RPMI8226 (cell line): Measurements from ENCODE around the gene PSAP.
"Not testable (repeated sequence)": the region's sequence is repeated elsewhere in the genome, so short reads cannot be mapped to it uniquely, and the experiment has no call there.

Experiments
- DNase-seq: peaks from one replicate; pipeline ENCODE4 v3.0.0-alpha.2; 2015

PSAP gene

DNA sequence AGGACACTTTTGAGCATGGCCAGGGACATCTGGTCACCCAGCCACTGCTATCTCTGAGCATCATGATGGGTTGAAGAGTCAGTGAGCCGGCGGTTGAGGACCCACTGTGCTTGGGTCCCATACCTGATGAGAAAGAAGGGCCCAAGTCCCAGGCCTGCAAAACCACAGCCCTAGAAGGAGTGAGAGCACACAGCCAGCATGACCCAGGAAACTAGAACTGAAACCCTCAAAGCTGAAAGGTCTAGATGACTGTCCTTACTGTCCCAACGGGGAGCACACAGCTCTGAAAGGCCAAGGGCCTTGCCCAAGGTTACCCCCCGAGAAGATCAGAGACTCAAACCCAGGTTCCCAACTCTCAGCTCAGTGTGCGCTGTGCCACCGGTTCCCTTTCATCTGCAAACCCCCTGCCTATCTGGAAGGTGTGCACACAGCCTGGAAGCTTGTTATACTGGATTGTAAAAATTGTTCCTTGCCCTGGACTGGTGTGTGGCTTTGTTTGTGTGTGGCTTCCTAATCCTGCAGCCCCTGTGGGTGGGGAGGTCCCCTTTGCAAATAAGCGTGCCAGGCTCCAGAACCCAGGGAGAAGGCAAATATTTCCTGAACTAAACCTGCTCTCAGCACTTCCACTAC, 22.6 kb upstream of the PSAP start:
- peak; percentile 71 for DNase-seq

DNA sequence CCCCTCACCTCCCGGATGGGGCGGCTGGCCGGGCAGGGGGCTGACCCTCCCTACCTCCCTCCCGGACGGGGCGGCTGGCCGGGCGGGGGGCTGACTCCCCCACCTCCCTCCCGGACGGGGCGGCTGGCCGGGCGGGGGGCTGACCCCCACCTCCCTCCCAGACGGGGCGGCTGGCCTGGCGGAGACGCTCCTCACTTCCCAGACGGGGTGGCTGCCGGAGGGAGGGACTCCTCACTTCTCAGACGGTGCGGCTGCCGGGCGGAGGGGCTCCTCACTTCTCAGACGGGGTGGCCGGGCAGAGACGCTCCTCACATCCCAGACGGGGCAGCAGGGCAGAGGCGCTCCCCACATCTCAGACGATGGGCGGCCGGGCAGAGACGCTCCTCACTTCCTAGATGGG, 18.6 kb upstream of the PSAP start:
- DNase-seq, result not testable (repeated sequence)

DNA sequence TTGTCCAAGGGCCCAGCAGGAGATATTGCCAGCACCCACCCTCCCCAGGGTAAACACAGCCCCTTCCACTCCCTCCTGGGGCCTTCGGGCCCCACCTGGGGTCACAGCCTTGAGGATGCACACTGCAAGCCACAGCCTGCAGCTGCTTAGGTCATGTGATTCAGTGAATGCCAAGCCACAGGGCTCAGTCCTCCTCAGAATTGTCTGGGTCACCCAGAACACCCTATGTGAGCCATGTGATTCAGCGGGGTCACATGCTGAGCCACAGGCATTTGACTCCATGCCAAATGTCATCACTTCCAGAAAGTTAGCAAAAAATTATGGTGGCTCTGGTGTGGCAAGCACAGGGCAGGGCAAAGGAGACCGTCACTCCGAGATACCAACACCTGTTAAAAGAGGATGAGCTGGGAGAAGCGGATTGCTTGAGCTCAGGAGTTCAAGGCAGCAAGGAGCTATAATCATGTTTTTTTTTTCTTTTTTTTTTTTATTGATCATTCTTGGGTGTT, 17.2 kb upstream of the PSAP start:
- peak; percentile 95 for DNase-seq

DNA sequence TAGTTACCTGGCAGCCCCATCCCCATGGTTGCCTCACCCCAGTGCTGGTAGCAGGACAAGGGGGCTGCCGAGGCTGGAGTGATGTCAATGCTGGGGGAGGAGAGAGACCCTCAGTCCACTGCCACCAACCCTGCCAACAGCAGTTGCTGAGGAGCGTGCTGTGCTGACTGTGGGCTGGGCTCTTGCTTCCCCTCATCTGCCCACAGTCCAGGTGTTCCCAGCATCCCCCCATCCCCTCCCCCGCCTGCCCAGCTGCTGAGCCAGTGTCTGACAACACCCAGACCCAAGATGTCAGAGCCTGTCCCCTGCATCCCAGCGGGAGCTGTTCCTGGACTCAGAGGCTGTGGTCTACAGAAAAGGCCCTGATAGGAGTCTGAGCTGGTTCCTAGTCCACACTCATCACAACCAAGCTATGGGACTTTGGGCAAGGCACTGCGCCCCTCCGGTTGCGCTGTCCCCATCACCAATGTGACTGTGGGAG, 14.6 kb upstream of the PSAP start:
- DNase-seq, result peak; percentile 78

DNA sequence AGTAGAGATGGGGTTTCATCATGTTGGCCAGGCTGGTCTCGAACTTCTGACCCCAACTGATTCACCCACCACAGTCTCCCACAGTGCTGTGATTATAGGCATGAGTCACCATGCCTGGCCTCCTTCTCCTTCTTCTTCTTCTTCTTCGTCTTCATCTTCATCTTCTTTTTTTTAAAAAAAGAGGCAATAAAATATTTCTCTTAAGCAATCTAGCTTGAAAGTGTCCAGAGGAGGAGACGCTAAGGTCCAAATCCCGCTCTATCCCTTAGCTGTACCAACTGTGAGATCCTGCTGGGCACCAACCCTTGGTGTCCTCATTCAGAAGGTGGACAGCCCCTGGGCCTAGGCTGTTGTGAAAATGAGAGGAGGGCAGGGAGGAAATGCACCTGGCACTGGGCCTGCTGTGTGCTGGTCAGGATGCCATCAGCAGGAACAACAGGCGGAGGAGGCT, 13.9 kb upstream of the PSAP start:
- DNase-seq, result peak; percentile 75

DNA sequence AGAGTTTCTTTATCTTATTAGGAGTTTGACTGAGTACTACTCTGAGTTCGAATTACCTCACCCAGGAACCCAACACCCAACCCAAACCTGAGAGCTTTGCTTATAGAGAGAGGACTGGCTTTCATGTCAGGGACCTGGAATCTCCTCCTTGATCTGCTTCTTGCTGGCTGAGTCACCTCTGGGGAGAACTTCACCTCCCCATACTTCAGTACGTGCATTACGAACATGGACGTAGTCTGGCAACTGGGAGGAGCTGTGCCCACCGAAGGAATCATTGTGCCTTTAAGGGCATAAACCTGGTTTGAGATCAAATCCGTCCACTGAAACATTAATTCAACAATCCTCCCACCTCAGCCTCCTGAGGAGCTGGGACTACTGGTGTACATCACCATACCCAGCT, 12.2 kb upstream of the PSAP start:
- DNase-seq, result no peak

DNA sequence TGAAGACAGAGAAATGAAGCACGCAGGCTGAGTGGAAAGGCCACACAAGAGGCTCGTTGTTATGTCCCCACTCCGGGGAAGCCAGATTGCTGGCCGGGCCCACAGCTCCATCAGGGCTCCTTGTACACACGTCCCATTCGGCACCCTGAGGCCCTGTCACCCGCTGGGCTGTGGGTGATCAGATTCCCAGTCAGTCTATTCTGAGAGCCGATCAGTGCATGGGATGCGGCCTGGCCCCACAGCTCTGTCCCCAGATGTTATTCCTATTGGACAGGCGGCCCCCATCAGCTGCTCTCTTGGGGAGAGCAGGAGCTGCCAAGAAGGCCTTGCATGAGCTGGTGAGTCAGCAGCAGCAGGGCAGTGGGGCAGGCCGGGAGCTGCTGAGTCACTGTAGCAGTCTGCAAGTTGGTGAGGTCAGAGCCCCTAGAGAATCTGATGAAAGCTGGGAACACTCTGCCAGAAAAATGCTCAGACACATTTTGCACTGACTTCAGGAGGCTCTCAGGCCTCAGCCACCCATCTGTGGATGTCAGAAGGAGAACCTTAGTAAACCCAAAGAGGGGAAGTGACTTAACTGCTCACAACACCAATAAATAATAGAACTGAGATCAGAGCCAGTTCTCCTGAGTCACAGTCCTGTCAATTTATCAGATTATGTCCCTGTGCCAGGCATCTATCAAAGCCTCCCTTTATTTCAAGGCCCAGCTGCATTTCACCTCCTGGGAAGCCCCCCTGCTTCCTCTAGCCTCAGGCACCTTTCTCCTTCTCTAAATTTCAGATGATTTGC, 9.4 kb upstream of the PSAP start:
- peak; percentile 86 for DNase-seq

DNA sequence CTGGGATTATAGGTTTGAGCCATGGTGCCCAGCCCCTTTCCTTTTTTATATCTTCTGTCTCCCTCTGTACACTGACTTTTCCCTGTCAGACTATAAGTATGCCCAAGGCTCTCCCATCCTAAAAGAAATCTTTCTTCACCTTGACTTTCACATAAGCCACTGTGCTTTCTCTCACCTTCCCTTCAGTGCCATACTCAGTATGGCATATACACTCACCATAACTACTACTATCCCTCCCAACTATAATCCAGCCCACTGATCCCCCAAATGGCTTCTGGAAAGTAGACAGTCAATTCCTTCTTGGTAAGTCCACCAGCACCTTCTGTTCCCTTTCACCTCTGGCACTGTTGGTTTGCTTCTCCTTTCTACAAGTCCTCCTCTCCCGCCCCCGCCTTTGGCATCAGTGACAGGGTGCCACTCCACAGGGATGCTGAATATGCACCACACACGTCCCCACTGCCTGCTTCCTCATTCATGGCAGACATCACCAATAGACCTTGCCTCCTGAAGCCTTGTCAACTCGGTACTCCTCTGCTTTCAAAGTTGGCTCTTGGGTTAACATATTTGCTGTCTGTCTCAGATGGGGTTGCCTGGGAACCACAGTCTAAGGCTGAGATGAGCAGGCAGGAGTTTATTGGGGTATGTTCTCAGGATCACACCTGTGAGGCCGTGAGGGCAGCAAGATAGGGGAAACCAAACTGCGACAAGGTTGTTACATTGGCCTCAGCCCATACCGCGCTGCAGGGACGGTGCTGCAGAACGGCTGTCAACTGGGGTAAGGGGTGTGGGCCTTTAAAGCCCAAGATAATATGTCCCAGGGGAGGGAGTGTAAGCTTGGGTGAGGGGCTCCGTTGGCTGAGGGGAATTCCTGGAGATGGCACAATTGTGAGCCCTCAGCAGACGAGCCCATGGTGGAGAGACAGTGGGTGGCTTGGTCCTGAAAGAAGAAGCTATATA, 7.2 kb upstream of the PSAP start:
- no peak for DNase-seq

DNA sequence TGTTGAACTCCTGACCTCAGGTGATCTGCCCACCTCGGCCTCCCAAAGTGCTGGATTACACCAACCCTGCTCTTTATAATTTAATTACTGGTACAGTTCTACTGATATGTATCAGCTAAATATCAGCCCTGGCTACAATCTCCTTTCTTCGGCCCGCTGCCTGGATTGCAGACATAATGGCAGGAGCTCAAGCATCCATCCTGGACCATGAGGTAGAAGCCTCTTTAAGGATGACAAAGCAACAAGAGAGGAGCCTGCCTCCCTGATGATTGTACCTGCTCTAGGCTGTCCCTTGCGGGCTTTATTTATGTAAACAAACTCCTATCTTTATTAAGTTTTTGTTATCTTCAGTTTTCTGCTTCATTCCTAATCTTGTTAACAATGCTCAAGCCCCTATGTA, 5.6 kb upstream of the PSAP start:
- DNase-seq, result no peak

DNA sequence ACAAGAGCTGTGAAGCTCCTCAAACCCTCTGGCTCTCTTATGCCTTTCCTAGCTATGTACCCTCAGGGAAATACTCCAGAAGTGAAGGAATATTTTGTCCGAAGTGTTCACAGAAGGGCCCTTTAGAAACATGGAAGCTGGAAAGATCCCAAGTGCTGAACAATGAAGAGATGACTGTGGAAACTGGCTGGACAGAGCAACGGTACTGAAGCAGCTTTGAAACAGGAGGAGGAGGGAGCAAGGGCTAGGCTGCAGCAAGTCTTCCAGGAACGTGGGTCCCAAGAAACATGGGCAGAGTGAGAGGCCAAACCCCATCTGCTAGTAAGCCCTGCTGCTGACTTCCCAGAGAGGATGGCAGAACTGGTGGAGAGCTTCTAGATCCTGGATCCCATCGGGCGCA, 3.0 kb upstream of the PSAP start:
- no peak for DNase-seq

DNA sequence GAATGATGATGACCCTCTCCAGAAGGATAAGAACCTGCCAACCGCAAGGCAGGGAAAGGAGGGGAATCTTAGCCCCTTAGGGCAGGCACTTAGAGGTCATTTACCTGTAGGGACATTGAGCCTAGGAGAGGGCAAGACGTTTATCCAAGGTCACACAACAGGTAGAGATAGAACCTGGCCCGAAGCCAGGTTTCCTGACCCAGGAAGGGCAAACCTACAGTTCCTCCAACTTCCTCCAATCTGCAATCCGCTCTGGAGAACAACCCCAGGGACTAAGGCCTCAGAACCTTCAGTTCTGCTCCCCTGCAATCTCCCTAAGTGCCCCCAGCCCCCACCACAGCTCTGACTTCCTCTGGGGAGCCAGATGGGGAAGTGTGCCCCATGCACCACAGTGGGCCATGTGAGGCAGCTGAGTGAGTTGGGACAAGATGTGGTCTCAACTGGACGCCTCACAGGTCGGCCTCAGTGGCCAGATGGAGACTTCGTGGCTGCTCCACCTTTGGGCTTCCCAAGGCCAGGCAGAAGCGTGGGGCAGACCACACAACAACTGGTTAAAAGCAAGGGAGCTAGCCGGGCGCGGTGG, 1.4 kb upstream of the PSAP start:
- DNase-seq, result no peak

DNA sequence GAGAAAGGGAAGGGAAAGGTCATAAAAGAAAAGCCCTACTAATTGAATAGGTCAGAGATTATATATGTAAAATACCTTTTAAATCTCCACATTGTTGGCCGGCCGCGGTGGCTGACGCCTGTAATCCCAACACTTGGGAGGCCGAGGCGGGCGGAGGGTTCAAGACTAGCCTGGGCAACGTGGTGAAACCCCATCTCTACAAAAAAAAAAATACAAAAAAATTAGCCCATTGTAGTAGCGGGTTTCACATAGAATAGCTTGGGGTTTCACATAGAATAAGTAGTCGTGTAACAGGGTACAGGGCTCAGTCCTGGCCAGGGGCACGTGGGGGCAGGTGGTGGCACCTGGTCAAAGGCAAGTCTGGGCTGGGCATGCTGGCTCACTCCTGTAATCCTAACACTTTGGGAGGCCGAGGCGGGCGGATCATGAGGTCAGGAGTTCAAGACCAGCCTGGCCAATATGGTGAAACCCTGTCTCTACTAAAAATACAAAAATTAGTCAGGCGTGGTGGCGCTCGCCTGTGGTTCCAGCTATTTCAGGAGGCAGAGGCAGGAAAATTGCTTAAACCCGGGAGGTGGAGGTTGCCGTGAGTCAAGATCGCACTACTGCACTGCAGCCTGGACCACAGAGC, 529 bp upstream of the PSAP start:
- DNase-seq, result not testable (repeated sequence)

DNA sequence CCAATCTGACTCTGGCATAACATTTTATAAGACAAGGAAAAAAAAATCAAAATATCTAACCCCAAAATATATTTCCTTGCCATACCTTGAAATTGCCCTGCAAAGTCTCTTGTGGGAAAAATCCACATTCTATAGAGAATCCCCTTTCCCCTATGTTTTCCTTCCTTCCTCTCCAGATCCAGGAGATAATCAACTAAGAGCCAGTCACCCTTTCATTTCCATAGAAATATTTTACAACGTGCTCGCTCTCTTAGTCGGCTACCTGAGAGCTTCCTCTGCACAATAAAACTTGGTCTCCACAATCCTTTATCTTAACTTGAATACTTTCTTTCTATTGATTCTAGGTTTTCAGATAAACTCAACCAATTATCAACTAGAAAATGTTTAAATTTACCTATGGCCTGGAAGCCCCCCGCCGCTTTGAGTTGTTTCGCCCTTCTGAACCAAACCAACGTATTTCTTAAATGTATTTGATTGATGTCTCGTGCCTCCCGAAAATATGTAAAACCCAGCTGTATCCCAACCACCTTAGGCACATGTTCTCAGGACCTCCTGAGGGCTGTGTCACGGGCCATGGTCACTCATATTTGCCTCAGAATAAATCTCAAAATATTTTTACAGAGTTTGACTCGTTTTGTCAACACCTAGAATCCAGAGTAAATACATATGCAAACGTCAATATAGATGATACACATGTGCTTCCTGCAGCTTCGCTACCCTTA, 869 bp downstream of the PSAP start:
- no peak for DNase-seq

DNA sequence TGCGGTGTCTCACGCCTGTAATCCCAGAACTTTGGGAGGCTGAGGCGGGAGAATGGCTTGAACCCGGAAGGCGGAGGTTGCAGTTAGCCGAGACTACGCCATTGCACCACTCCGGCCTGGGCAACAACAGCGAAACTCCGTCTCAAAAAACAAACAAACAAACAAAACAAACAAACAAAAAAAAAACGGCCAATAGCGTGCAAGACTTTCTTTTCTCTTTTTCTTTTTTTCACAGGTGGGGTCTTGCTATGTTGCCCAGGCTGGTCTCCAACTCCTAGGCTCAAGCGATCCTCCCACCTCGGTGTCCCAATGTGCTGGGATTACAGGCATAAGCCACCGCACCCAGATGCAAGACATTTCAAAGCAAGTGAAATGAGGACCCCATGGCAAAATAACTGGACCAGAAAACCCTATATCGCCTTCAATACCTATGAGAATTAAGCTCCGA, 1.6 kb downstream of the PSAP start:
- no peak for DNase-seq

DNA sequence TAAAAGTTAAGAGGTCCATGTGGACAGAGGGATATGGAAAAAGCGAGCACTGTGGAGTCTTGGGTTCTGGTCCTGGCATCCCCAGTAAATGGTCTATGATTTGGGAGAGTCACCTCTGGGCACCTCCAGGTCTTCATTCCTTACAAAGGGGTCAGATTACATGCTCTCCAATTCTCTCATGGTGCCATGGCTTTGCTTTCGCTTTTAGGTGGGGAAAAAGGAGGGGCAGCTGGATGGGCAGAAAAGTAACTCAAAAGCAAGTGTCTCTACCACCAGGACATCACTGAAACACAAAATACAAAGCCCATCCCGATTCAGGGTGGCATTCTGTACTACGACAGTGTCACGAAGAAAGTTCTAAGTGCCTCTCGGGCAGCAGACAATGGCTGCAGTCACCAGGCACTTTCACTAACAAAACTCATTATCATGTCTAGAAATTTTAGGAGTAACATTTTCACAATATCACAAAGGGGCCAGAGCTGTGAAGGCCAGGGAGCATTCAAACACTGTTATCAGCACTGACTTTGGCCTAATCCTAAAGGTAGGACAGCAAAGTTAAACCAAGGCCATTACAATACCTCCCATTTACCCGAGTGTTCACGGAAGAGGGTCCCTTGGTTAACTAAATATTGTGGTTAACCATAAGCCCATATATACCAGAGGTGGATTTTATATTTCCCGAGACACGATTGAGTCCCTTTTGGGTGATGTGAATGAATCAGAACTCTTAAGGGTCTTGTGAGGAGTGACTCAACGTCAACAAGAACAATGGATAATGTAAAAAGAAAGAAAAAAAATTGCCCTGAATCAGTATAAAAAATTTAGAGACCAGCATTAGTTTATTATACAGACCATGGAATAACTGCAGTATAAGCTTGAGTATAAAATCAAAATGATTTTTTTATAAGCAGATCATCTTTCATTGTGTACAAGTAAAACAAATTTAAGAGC, 2.5 kb downstream of the PSAP start:
- DNase-seq, result no peak

DNA sequence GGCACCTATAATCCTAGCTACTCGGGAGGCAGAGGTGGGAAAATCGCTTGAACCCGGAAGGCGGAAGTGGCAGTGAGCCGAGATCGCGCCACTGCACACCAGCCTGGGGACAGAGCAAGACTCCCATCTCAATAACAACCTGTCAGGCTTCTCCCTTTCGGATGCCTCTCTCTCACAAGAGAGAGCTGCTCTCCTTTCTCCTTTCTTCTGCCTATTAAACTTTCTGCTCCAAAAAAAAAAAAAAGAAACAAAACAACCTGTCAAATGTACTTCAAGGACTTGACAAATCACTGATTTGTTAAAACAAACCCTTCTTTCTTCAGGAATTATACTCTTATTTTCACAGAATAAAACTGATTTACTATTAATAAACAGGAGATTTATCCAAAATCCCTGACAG, 3.6 kb downstream of the PSAP start:
- no peak for DNase-seq

DNA sequence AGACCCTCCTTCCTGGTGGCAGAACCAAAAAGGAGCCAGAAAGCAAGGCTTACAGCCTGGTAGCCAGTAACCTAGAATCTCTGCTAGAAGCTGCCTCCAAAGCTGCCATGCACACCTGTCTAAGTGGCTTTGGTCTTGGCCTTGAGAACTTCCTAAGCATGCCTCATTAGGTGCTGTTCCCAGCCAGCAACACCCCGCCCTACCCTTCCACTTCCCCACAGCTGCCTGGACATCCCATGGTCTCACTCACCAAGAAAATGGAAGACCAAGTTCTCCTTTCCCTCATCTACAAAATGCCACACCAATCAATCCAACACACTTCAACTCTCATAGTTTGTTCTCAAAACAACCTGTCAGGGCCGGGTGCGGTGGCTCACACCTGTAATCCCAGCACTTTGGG, 4.2 kb downstream of the PSAP start:
- DNase-seq, result no peak

DNA sequence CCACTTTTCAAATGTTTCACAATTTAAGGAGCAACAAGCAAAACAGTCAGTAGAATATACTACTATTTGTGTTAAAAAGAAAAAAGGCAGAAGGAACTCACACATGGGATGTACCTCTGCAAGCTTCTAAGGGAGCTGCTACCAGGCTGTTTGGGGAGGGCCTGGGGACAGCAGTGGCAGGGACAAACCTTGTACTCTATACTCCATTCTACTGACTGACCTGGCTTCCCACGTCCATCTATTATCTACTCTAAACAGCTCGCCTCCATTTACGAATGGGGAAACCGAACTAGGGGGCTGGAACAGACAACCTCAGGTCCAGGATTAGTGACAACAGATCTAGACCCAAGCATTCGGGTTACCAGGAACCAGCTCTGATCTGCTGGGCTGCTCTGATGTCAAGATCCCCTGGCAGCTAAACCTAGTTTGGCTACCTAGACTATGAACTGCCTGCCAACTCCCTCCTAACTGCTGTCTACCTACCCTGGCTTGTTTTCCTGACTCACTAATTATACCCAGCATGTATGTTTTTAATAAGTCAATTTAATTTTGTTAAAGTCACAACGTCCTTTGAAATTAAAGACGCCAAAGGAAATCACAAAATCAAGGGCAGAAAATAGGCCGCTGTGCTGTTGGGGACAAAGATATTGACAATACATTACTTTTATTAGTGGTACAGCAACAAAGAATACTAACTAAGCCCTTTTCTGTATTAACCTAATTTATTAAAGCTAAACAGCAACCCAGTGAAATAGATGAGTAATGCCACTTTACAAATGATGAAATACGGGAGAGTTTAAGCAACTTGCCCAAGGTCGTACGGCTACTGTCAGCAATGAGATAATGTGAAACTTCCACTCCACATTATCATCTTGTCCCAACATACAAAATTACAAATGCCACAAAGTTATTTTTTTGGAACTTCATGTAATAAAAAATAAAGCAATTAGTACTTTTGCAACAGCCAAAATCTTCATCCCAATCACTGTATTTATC, 5.3 kb downstream of the PSAP start:
- DNase-seq, result no peak

DNA sequence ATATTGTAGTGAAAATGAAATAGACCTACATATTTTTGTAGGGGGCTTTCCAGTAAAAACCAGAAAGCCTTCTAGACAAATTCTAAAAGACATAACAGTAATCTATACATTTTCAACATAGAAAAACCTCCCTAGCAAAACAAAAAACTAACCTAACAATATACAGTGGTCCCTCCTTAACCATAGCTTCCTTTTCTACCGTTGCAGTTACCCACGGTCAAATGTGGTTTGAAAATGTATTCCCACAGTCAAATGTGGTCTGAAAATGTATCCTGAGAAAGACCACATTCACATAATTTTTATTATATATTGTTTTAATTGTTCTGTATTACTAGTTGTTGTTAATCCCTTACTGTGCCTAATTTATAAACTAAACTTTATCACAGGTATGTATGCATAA, 6.4 kb downstream of the PSAP start:
- no peak for DNase-seq
